Astrocyte (in vitro differentiated cells and primary cell): ENCODE data around the gene LRCH1. TPM values are rescaled to one million over a fixed set of nuclear protein-coding genes. Genes with fewer than 3 reads are reported as not detected.

Source experiments
- DNase-seq: peaks from one replicate; pipeline ENCODE4 v3.0.0-alpha.2; 2010; ENCODE audit warnings: low read depth
- FAIRE-seq: peaks from 2 replicates; lab custom pipeline; 2011; peaks lifted over from hg19 to GRCh38; lab: Jason Lieb, UNC
- H2AFZ ChIP-seq: 2 replicates; pipeline ENCODE4 v1.6.0; 2012; ENCODE audit warnings: low read depth, low read length, inconsistent platforms
- H3K27ac ChIP-seq: 2 replicates; pipeline ENCODE4 v1.5.1; 2011; ENCODE audit warnings: low read depth, low read length, inconsistent platforms
- H3K27me3 ChIP-seq: 2 replicates; pipeline ENCODE4 v1.6.0; 2011; ENCODE audit warnings: low read length, inconsistent platforms; ENCODE audit not compliant: insufficient read depth
- H3K36me3 ChIP-seq: 2 replicates; pipeline ENCODE4 v1.5.1; 2011; ENCODE audit warnings: low read length, inconsistent platforms; ENCODE audit not compliant: insufficient read depth
- H3K4me1 ChIP-seq: 2 replicates; pipeline ENCODE4 v1.5.1; 2011; ENCODE audit warnings: low read length, inconsistent platforms; ENCODE audit not compliant: insufficient read depth
- H3K4me2 ChIP-seq: 2 replicates; pipeline ENCODE4 v1.6.0; 2012; ENCODE audit warnings: low read length, inconsistent platforms
- H3K4me3 ChIP-seq: 2 replicates; pipeline ENCODE4 v1.5.1; 2011; ENCODE audit warnings: low read depth, mild to moderate bottlenecking, low read length, inconsistent platforms; ENCODE audit not compliant: insufficient read depth
- H3K79me2 ChIP-seq: 2 replicates; pipeline ENCODE4 v1.6.0; 2012; ENCODE audit warnings: mild to moderate bottlenecking, low read length, inconsistent platforms; ENCODE audit not compliant: insufficient read depth
- H3K9ac ChIP-seq: 2 replicates; pipeline ENCODE4 v1.6.0; 2012; ENCODE audit warnings: mild to moderate bottlenecking, low read length, inconsistent platforms
- H3K9me3 ChIP-seq: 2 replicates; pipeline ENCODE4 v1.5.1; 2012; ENCODE audit warnings: low read depth, mild to moderate bottlenecking, low read length, inconsistent platforms; ENCODE audit not compliant: insufficient read depth
- H4K20me1 ChIP-seq: 2 replicates; pipeline ENCODE4 v1.6.0; 2012; ENCODE audit warnings: low read length, inconsistent platforms; ENCODE audit not compliant: insufficient read depth
- H3K27ac Mint-ChIP-seq: one replicate; pipeline ENCODE4 v1.8.0; 2021; ENCODE audit warnings: mild to moderate bottlenecking, mixed read lengths; ENCODE audit not compliant: unreplicated experiment
- H3K27me3 Mint-ChIP-seq: one replicate; pipeline ENCODE4 v1.8.0; 2021; ENCODE audit warnings: low read depth, mixed read lengths; ENCODE audit not compliant: unreplicated experiment
- H3K36me3 Mint-ChIP-seq: one replicate; pipeline ENCODE4 v1.8.0; 2021; ENCODE audit warnings: low read depth, mixed read lengths; ENCODE audit not compliant: unreplicated experiment
- H3K4me1 Mint-ChIP-seq: one replicate; pipeline ENCODE4 v1.8.0; 2021; ENCODE audit warnings: low read depth, mixed read lengths; ENCODE audit not compliant: unreplicated experiment
- H3K4me3 Mint-ChIP-seq: one replicate; pipeline ENCODE4 v1.8.0; 2021; ENCODE audit warnings: mild to moderate bottlenecking, moderate library complexity, mixed read lengths; ENCODE audit not compliant: unreplicated experiment
- H3K9me3 Mint-ChIP-seq: one replicate; pipeline ENCODE4 v1.8.0; 2021; ENCODE audit warnings: mild to moderate bottlenecking, mixed read lengths; ENCODE audit not compliant: unreplicated experiment
- EZH2 ChIP-seq: IDR thresholded peaks from 2 replicates; pipeline ENCODE4 v1.6.1; 2012; ENCODE audit warnings: mild to moderate bottlenecking, low read length, inconsistent platforms; ENCODE audit not compliant: insufficient read depth
- total RNA-seq: library from RNA; stranded (reverse); gene quantifications from 2 replicates; pipeline ENCODE4 v1.2.1, GENCODE V29; 2021
- TF ChIP-seq, protein P1 (sequence below): IDR thresholded peaks from 2 replicates; pipeline ENCODE4 v1.5.1; 2011; ENCODE audit warnings: low read depth, mild to moderate bottlenecking, inconsistent platforms, low read length, moderate library complexity; ENCODE audit not compliant: insufficient read depth

The LRCH1 gene
- total RNA-seq, 1 donor from 2014 or later = 17.7 TPM

DNA sequence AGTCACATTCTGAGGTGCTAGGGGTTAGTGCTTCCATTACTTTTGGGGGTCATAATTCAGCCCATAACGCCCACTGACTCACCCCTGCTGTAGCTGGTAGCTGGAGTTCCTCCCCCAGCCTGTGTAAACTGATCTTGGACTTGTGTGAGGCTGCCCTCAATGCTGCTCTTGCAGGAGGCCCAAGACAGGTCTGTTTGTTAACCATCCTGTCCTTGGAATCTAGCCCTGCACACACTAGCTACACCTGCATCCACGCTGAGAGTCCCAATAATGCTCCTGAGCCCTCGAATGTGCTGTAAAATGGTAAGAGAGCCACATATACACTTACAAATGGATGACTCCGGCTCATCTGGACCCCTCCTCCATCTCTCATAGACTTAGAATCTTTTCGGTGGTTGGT is 9.6 kb downstream of the LRCH1 start:
- FAIRE-seq = no peak
- H3K27ac Mint-ChIP-seq = no peak overlapping the region
- peaks cover 78% of the 10 kb centered on the region for H4K20me1 ChIP-seq

DNA sequence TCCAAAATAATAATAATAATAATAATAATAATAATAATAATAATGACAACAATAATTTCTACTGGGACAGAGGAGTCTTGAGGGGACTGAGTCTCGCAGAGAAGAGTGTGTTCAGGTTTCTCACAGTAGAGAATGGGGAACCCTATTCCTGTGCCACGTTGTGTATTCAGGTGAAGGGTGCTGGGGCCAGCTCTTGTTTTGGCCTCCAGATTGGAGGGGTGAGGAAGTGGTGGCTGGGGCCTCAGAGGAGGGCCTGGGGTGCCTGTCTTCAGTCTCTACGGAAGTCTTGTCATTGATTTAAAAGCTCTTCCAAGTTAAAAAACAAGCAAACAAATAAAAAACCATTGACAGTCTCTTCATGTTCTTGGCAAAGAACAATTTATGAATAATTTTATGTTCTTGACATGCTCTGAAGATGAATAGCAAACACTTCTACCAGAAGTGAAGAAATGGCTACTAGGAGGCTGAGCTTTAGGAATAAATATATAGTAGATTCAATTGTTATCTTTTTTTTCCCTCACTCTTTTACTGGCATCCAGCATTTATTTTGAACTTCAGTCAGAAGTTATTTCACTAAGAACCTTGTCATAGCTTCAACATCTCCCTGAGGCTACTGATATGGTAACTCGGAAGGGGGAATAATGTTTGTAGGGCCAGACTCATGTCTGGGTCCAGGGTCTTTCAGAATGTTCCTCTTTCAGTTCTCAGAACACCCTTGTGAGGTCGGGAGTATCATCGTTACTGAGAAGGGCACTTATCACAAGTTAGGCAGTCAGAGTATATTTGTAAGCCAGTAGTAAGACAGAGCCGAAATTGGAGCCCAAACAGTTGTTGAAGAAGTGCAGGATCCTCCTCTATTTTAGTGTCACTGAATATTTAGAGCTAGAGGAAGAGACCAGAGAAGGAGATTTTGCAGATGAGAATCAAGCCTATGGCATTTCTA is 13.1 kb downstream of the LRCH1 start:
- TF ChIP-seq, protein P1, sequence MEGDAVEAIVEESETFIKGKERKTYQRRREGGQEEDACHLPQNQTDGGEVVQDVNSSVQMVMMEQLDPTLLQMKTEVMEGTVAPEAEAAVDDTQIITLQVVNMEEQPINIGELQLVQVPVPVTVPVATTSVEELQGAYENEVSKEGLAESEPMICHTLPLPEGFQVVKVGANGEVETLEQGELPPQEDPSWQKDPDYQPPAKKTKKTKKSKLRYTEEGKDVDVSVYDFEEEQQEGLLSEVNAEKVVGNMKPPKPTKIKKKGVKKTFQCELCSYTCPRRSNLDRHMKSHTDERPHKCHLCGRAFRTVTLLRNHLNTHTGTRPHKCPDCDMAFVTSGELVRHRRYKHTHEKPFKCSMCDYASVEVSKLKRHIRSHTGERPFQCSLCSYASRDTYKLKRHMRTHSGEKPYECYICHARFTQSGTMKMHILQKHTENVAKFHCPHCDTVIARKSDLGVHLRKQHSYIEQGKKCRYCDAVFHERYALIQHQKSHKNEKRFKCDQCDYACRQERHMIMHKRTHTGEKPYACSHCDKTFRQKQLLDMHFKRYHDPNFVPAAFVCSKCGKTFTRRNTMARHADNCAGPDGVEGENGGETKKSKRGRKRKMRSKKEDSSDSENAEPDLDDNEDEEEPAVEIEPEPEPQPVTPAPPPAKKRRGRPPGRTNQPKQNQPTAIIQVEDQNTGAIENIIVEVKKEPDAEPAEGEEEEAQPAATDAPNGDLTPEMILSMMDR = no peak
- no peak for TF ChIP-seq EZH2
- no peak overlapping the region for H3K27ac ChIP-seq
- H3K4me3 Mint-ChIP-seq = no peak overlapping the region
- DNase-seq = no peak
- peaks cover 11% of the 10 kb centered on the region for H3K4me1 Mint-ChIP-seq
- peaks cover 7% of the 10 kb centered on the region for H3K36me3 Mint-ChIP-seq
- no peaks in the 10 kb centered on the region for H3K27me3 Mint-ChIP-seq
- H2AFZ ChIP-seq = no peak overlapping the region
- H3K9me3 ChIP-seq = no peaks in the 10 kb centered on the region
- no peaks in the 10 kb centered on the region for H3K36me3 ChIP-seq
- H3K27me3 ChIP-seq = no peaks in the 10 kb centered on the region
- no peak overlapping the region for H3K4me2 ChIP-seq
- H3K9ac ChIP-seq = no peak overlapping the region
- H3K4me1 ChIP-seq = peaks cover 10% of the 10 kb centered on the region
- H3K9me3 Mint-ChIP-seq = no peaks in the 10 kb centered on the region
- H3K4me3 ChIP-seq = no peak overlapping the region
- peaks cover 94% of the 10 kb centered on the region for H3K79me2 ChIP-seq
- FAIRE-seq = no peak
- H4K20me1 ChIP-seq = peaks cover 85% of the 10 kb centered on the region
- H3K27ac Mint-ChIP-seq = no peak overlapping the region

More for the DNA sequence above, 9.6 kb downstream of the LRCH1 start:
- no peaks in the 10 kb centered on the region for H3K36me3 ChIP-seq
- no peaks in the 10 kb centered on the region for H3K27me3 ChIP-seq
- no peak overlapping the region for H3K4me2 ChIP-seq
- no peaks in the 10 kb centered on the region for H3K9me3 ChIP-seq
- TF ChIP-seq, protein P1 = no peak
- no peak for TF ChIP-seq EZH2
- H3K9ac ChIP-seq = no peak overlapping the region
- no peak overlapping the region for H2AFZ ChIP-seq
- peaks cover 15% of the 10 kb centered on the region for H3K4me1 ChIP-seq
- peaks cover 2% of the 10 kb centered on the region for H3K36me3 Mint-ChIP-seq
- H3K4me3 ChIP-seq = no peak overlapping the region
- H3K4me3 Mint-ChIP-seq = no peak overlapping the region
- H3K4me1 Mint-ChIP-seq = peaks cover 6% of the 10 kb centered on the region
- no peak for DNase-seq
- no peak overlapping the region for H3K27ac ChIP-seq
- H3K27me3 Mint-ChIP-seq = no peaks in the 10 kb centered on the region
- peaks cover 94% of the 10 kb centered on the region for H3K79me2 ChIP-seq
- no peaks in the 10 kb centered on the region for H3K9me3 Mint-ChIP-seq

DNA sequence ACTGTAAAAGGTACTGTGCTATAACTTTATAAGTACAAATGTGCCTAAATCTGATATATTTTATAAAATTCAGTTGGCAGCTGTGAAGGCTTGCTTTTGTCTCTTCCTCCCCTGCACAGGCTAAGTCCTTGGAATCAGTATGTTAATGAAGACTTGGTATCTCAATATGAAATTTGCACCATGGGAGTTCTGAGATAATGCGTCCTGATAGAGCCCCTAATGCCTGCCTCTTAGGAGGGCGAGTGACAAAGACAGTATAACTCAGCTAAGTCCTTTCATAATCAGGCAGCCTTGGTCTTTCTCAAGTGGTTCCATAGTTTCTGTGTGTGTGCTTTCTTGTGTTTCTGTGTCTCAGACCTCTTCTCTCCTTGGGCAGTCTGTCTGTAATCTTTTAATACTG is 14.7 kb downstream of the LRCH1 start:
- Histone ChIP-seq H3K79me2 (peaks cover 94% of the 10 kb centered on the region), H4K20me1 (peaks cover 82% of the 10 kb centered on the region), H3K4me2 (no peak overlapping the region), H3K9me3 (no peaks in the 10 kb centered on the region), H3K27me3 (no peaks in the 10 kb centered on the region), H3K4me1 (peaks cover 7% of the 10 kb centered on the region), H3K36me3 (no peaks in the 10 kb centered on the region), H2AFZ (no peak overlapping the region), H3K27ac (no peak overlapping the region), H3K9ac (no peak overlapping the region), H3K4me3 (no peak overlapping the region)
- FAIRE-seq = no peak
- Mint-ChIP-seq H3K27me3 (no peaks in the 10 kb centered on the region), H3K36me3 (peaks cover 7% of the 10 kb centered on the region), H3K4me1 (peaks cover 26% of the 10 kb centered on the region), H3K27ac (no peak overlapping the region), H3K9me3 (no peaks in the 10 kb centered on the region), H3K4me3 (no peak overlapping the region)
- TF ChIP-seq EZH2 = no peak
- TF ChIP-seq, protein P1 = no peak
- DNase-seq = no peak
